GM13976 (cell line): ENCODE data around the gene SUCLA2.

Source experiments
- DNase-seq: peaks from one replicate; pipeline ENCODE4 v3.0.0; 2012; ENCODE audit warnings: low spot score
- CTCF ChIP-seq: IDR thresholded peaks from 2 replicates; pipeline ENCODE4 v1.5.1; 2012; ENCODE audit warnings: borderline replicate concordance, mild to moderate bottlenecking; ENCODE audit not compliant: insufficient read depth; ENCODE audit errors: extremely low read depth, missing control alignments, control extremely low read depth
- in situ Hi-C: fragments of 300-500 bp; cut with MboI; formaldehyde crosslinking; loops from one replicate; pipeline ENCODE4 v1.12.0; 2022; ENCODE audit warnings: low sequenced_read_pairs, mixed read lengths, inconsistent platforms; ENCODE audit not compliant: unreplicated experiment

The SUCLA2 gene

GRCh38 chr13:48000559-48001113, 437 bp downstream of the SUCLA2 start:
- DNase-seq, result peak; percentile 39
- in situ Hi-C loops, result no loop called here
- no peak for TF ChIP-seq CTCF

- no peak for DNase-seq
- TF ChIP-seq CTCF, result no peak
- in situ Hi-C loops, result no loop called here
Measured at GRCh38 chr13:47999973-48000372, 1.1 kb downstream of the SUCLA2 start.

- in situ Hi-C loops, result no loop called here
- DNase-seq, result no peak
- TF ChIP-seq CTCF, result no peak
Measured at GRCh38 chr13:47997384-47997783, 3.7 kb downstream of the SUCLA2 start.

- no peak for TF ChIP-seq CTCF
- in situ Hi-C loops, result no loop called here
- DNase-seq, result no peak
Measured at GRCh38 chr13:47991859-47992258, 9.2 kb downstream of the SUCLA2 start.

- no peak for DNase-seq
- in situ Hi-C loops, result no loop called here
- TF ChIP-seq CTCF, result no peak
Measured at GRCh38 chr13:47990920-47991466, 10.1 kb downstream of the SUCLA2 start.

GRCh38 chr13:47990427-47990826, 10.6 kb downstream of the SUCLA2 start:
- TF ChIP-seq CTCF, result no peak
- no peak for DNase-seq
- in situ Hi-C loops, result no loop called here
